Activated naive CD4-positive, alpha-beta T cell treated with anti-CD3 and anti-CD28 coated beads, Interleukin-2, amount 50 U/mL, for 72 hours (primary cell): Measurements from ENCODE around the gene FAP. TPM values are rescaled to one million over a fixed set of nuclear protein-coding genes. Genes with fewer than 3 reads are reported as not detected.

Experiments
- ATAC-seq, 2 donors: fragments of 150-1000 bp; cut with Tn5 transposase; 2 replicates each; pipeline ENCODE4 v1.10.0; 2021; ENCODE audit warnings: mild to moderate bottlenecking in 2 of 2, moderate library complexity in 2 of 2
- DNase-seq, 2 donors: peaks; one replicate each; pipeline ENCODE4 v3.0.0; 2021 to 2022; ENCODE audit warnings: low spot score in 2 of 2
- H3K27ac Mint-ChIP-seq, 2 donors: one replicate each; pipeline ENCODE4 v1.8.0; 2022; ENCODE audit warnings: mild to moderate bottlenecking in 2 of 2, mixed read lengths in 2 of 2
- H3K36me3 Mint-ChIP-seq, 2 donors: one replicate each; pipeline ENCODE4 v1.8.0; 2022; ENCODE audit warnings: mixed read lengths in 2 of 2
- H3K9me3 Mint-ChIP-seq, 2 donors: one replicate each; pipeline ENCODE4 v1.8.0; 2022; ENCODE audit warnings: mixed read lengths in 2 of 2
- total RNA-seq, 2 donors: library from RNA; stranded (reverse); gene quantifications; one replicate each; pipeline ENCODE4 v1.2.3, GENCODE V29; 2022

The FAP gene
- total RNA-seq, 2 donors from 2014 or later, result 0.29 to 0.50 TPM

- H3K9me3 Mint-ChIP-seq, result no peaks in the 10 kb centered on the region
- no peaks in the 10 kb centered on the region for H3K36me3 Mint-ChIP-seq
- H3K27ac Mint-ChIP-seq, result no peak overlapping the region
- ATAC-seq (no peak), DNase-seq (no peak)
These were observed 28.1 kb downstream of the FAP start for GRCh38 chr2:162215162-162215561.

DNA sequence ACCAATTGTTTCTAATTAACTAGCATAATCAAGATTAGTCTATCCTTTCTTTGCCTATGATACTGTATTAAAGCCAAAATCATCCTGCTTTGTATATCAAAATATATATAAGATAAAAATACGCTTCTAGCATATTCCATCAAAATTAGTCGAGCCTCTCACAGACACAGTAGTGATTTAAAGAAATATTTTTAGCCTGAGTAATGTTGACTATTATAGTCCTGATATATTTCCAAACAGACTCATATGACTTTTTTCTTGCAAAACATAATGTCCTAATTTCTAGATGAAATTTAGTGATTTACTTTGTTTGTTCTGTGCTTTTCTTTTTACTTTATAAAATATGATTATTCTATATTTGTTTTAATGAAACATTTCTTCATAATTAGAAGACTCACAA is 30.9 kb downstream of the FAP start:
- no peaks in the 10 kb centered on the region for H3K9me3 Mint-ChIP-seq
- no peak for DNase-seq

GRCh38 chr2:162211732-162212131 is 31.5 kb downstream of the FAP start:
- Mint-ChIP-seq H3K36me3 (no peaks in the 10 kb centered on the region), H3K27ac (no peak overlapping the region), H3K9me3 (no peaks in the 10 kb centered on the region)
- ATAC-seq (no peak), DNase-seq (no peak)

More for the DNA sequence above, 30.9 kb downstream of the FAP start:
- Mint-ChIP-seq H3K27ac (no peak overlapping the region), H3K36me3 (no peaks in the 10 kb centered on the region)
- no peak for ATAC-seq

- H3K27ac Mint-ChIP-seq, result no peak overlapping the region
- ATAC-seq, result no peak
- no peaks in the 10 kb centered on the region for H3K9me3 Mint-ChIP-seq
- no peak for DNase-seq
- no peaks in the 10 kb centered on the region for H3K36me3 Mint-ChIP-seq
These were observed 32.9 kb downstream of the FAP start for GRCh38 chr2:162210385-162210784.

GRCh38 chr2:162202203-162202602 is 41.0 kb downstream of the FAP start:
- DNase-seq, result no peak
- no peaks in the 10 kb centered on the region for H3K36me3 Mint-ChIP-seq
- H3K27ac Mint-ChIP-seq, result no peak overlapping the region
- ATAC-seq, result no peak
- H3K9me3 Mint-ChIP-seq, result no peaks in the 10 kb centered on the region

DNA sequence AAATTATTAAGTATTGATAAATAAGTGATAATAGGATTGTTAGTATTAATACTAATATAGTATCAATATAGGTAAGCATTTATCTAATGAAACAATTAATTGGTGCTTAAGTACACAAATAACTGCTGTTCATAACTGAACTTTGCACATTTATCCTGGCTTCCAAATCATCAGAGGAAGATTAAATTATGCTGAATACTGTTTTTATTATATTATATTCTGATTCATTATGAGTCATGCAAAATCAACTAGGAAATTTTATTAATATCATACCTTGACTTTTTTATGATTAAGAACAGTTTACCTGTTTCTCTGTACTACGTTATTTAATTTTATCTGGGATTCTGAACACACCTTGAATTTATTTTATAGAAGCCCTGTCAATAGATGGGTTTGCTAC is 42.6 kb downstream of the FAP start:
- H3K36me3 Mint-ChIP-seq, result no peaks in the 10 kb centered on the region
- ATAC-seq (no peak), DNase-seq (no peak)
- no peaks in the 10 kb centered on the region for H3K9me3 Mint-ChIP-seq
- H3K27ac Mint-ChIP-seq, result no peak overlapping the region

- H3K36me3 Mint-ChIP-seq, result no peaks in the 10 kb centered on the region
- ATAC-seq, result no peak
- no peaks in the 10 kb centered on the region for H3K9me3 Mint-ChIP-seq
- no peak for DNase-seq
- no peak overlapping the region for H3K27ac Mint-ChIP-seq
These were observed 43.3 kb downstream of the FAP start for GRCh38 chr2:162199913-162200312.

DNA sequence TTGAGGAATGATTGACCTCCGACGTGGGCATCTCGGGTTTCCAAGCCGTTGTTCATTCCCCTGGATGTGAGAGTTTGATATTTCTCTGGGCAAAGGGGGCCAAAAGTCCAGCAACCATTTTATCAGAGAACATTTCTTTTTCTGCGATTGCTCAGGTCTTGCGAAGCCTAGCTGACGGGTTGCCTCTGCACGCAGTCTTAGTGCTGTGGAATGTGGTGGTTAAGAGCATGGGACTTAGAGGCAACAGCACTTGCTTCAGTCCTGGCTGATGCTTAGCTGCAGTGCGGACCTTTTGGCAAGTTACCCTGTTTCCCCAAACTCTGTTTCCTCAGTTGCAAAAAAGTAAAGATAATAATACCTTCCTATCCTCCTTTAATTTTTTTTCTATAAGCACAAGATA is 45.0 kb downstream of the FAP start:
- ATAC-seq, result no peak
- no peak for DNase-seq
- no peaks in the 10 kb centered on the region for H3K9me3 Mint-ChIP-seq

GRCh38 chr2:162197069-162197825 is 46.0 kb downstream of the FAP start:
- ATAC-seq, result no peak
- Mint-ChIP-seq H3K36me3 (no peaks in the 10 kb centered on the region), H3K9me3 (no peaks in the 10 kb centered on the region), H3K27ac (no peak overlapping the region)
- no peak for DNase-seq

More for the DNA sequence above, 45.0 kb downstream of the FAP start:
- no peaks in the 10 kb centered on the region for H3K36me3 Mint-ChIP-seq
- no peak overlapping the region for H3K27ac Mint-ChIP-seq

DNA sequence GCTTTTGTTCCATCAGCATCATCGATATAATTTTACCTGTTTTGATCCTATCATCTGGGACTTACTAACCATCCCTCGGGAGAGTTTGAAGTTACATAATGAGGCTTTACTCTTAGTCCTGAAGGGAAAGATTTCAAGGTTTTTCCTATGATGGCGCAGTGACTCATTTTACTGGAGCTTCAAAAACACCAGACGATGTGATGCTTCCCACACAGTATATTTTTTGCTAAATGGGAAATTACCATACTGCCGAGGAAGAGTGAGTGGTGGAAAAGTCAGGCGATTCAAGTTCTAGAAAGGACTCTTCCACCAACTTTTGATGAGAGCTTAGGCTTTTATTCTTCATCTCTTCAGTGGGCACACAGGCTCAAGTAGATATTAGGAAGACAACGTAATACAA is 46.6 kb downstream of the FAP start:
- no peak for DNase-seq
- H3K27ac Mint-ChIP-seq, result no peak overlapping the region
- peak; percentile 18 to 57 for ATAC-seq
- no peaks in the 10 kb centered on the region for H3K36me3 Mint-ChIP-seq
- H3K9me3 Mint-ChIP-seq, result no peaks in the 10 kb centered on the region

GRCh38 chr2:162188451-162188850 is 54.8 kb downstream of the FAP start:
- Mint-ChIP-seq H3K9me3 (no peaks in the 10 kb centered on the region), H3K36me3 (no peaks in the 10 kb centered on the region), H3K27ac (no peak overlapping the region)
- ATAC-seq, result no peak
- DNase-seq, result no peak

- Mint-ChIP-seq H3K36me3 (no peaks in the 10 kb centered on the region), H3K27ac (no peak overlapping the region), H3K9me3 (no peaks in the 10 kb centered on the region)
- ATAC-seq (no peak), DNase-seq (no peak)
These were observed 57.6 kb downstream of the FAP start for GRCh38 chr2:162185541-162186232.

DNA sequence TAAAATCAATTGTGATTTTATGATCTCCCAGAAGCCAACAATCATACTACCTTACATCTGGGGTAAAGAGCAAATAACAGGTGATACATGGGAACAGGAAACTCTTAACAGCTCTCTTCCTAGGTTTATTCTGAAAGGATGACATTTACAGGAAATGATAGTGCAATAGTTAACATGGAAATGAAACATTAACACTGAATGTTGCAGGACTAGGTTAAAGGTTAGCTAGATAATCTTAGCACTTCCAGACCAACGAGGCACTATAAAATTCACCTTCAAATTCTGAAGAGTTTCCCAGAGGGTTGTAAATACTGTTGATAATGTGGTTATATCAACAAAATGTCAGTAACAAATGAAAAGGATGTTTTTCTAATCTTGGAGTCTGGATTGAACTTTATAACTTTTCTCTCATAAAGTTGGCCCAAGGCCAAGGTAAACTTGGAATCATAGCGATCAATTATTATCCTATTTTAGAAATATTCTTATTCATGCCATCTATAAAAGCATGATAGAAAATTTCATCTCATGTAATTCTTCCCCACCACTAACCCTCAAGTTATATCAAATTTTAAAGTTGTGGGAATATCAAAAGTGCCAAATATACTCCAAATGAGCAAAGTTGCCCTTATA is 58.3 kb downstream of the FAP start:
- no peaks in the 10 kb centered on the region for H3K9me3 Mint-ChIP-seq
- no peaks in the 10 kb centered on the region for H3K36me3 Mint-ChIP-seq
- ATAC-seq (no peak), DNase-seq (no peak)
- H3K27ac Mint-ChIP-seq, result no peak overlapping the region

- no peak for ATAC-seq
- no peak overlapping the region for H3K27ac Mint-ChIP-seq
These were observed 58.9 kb downstream of the FAP start for GRCh38 chr2:162184359-162184758.

GRCh38 chr2:162182395-162182794 is 60.9 kb downstream of the FAP start:
- H3K36me3 Mint-ChIP-seq, result no peaks in the 10 kb centered on the region
- DNase-seq (no peak), ATAC-seq (no peak)
- no peak overlapping the region for H3K27ac Mint-ChIP-seq
- no peaks in the 10 kb centered on the region for H3K9me3 Mint-ChIP-seq

More at GRCh38 chr2:162184359-162184758, 58.9 kb downstream of the FAP start:
- Mint-ChIP-seq H3K36me3 (no peaks in the 10 kb centered on the region), H3K9me3 (no peaks in the 10 kb centered on the region)
- DNase-seq, result no peak

GRCh38 chr2:162177301-162177700 is 65.9 kb downstream of the FAP start:
- no peak for ATAC-seq
- no peak overlapping the region for H3K27ac Mint-ChIP-seq
- no peak for DNase-seq
- no peaks in the 10 kb centered on the region for H3K36me3 Mint-ChIP-seq
- no peaks in the 10 kb centered on the region for H3K9me3 Mint-ChIP-seq

- ATAC-seq, result no peak
- no peaks in the 10 kb centered on the region for H3K36me3 Mint-ChIP-seq
- H3K9me3 Mint-ChIP-seq, result no peaks in the 10 kb centered on the region
- no peak overlapping the region for H3K27ac Mint-ChIP-seq
- DNase-seq, result no peak
These were observed 67.5 kb downstream of the FAP start for GRCh38 chr2:162175714-162176113.
